ENCODE measurements around the gene BOC.

The BOC gene

DNA sequence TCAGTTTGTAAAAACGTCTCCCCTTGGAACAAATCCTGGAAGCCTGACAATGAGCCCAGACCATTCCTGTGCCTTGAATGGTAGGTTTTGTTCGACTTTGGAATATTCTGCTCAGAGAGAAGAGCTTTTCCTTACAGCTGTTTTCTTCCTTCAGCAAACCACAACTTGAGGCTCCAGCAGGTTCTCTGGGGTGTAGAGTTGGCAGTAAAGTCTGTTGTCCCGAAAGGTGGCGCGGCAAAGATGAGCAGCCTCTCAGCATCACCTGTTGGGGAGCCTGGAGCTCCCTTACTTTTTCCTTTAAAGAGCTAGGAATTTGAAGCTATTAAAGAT, 65.4 kb downstream of the BOC start:
- TF ChIP-seq, protein P1, sequence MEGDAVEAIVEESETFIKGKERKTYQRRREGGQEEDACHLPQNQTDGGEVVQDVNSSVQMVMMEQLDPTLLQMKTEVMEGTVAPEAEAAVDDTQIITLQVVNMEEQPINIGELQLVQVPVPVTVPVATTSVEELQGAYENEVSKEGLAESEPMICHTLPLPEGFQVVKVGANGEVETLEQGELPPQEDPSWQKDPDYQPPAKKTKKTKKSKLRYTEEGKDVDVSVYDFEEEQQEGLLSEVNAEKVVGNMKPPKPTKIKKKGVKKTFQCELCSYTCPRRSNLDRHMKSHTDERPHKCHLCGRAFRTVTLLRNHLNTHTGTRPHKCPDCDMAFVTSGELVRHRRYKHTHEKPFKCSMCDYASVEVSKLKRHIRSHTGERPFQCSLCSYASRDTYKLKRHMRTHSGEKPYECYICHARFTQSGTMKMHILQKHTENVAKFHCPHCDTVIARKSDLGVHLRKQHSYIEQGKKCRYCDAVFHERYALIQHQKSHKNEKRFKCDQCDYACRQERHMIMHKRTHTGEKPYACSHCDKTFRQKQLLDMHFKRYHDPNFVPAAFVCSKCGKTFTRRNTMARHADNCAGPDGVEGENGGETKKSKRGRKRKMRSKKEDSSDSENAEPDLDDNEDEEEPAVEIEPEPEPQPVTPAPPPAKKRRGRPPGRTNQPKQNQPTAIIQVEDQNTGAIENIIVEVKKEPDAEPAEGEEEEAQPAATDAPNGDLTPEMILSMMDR (IDR thresholded peaks at IDR 0.05; ENCODE audit: borderline replicate concordance, control extremely low read depth, extremely low read depth, insufficient read depth, missing control alignments), result no peak
- in situ Hi-C loops (cut with MboI; ENCODE audit: low sequenced_read_pairs, unreplicated experiment), result loop anchor here (25.0 kb wide), 1 partner anchor 639 kb away; the partner anchor contains the start of gene CCDC80
- DNase-seq (ENCODE audit: low spot score), result no peak

- in situ Hi-C loops (cut with MboI; ENCODE audit: low sequenced_read_pairs, unreplicated experiment), result loop anchor here (25.0 kb wide), 1 partner anchor 640 kb away; the partner anchor contains the start of gene CCDC80
- TF ChIP-seq, protein P1 (IDR thresholded peaks at IDR 0.05; ENCODE audit: borderline replicate concordance, control extremely low read depth, extremely low read depth, insufficient read depth, missing control alignments), result no peak
- peak; percentile 62 for DNase-seq (ENCODE audit: low spot score)
Observed at GRCh38 chr3:113277414-113277813, 66.1 kb downstream of the BOC start.

DNA sequence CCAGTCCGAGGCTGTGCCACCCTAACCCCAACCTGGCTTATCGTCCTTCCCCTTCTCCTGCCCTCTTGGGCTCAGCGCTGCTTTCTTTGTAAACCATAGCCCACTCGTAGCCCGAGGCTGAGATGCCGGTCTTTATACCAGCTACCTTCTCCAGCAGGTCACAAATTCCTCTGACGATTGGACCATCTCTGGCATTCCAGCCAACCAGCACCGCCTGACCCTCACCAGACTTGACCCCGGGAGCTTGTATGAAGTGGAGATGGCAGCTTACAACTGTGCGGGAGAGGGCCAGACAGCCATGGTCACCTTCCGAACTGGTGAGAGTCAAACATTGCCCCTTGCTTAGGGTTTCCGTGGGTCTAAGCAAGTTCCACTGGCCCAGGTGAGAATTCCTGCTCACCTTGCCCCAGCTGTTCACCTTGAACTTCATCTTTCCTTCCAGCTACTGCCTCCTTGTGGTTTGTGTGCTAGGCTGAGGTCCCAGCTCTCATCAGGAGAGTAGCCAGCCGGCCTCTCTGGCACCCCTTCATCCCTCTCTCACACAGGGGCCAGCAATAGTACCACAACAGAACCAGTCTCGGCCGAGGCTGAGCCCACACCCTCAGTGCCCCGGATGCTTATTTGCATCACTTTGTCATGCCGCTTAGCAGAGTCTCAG, 66.7 kb downstream of the BOC start:
- TF ChIP-seq, protein P1 (IDR thresholded peaks at IDR 0.05; ENCODE audit: borderline replicate concordance, control extremely low read depth, extremely low read depth, insufficient read depth, missing control alignments), result peak; percentile 38
- DNase-seq (ENCODE audit: low spot score), result peak; percentile 57
- in situ Hi-C loops (cut with MboI; ENCODE audit: low sequenced_read_pairs, unreplicated experiment), result loop anchor here (25.0 kb wide), 1 partner anchor 641 kb away; the partner anchor contains the start of gene CCDC80

- DNase-seq (ENCODE audit: low spot score), result no peak
- TF ChIP-seq, protein P1 (IDR thresholded peaks at IDR 0.05; ENCODE audit: borderline replicate concordance, control extremely low read depth, extremely low read depth, insufficient read depth, missing control alignments), result no peak
- in situ Hi-C loops (cut with MboI; ENCODE audit: low sequenced_read_pairs, unreplicated experiment), result loop anchor here (25.0 kb wide), 1 partner anchor 641 kb away; the partner anchor contains the start of gene CCDC80
Observed at GRCh38 chr3:113278599-113278955, 67.2 kb downstream of the BOC start.

GRCh38 chr3:113279686-113280085, 68.3 kb downstream of the BOC start:
- in situ Hi-C loops (cut with MboI; ENCODE audit: low sequenced_read_pairs, unreplicated experiment), result loop anchor here (5.0 to 25.0 kb wide), 2 partner anchors 227 to 642 kb away; partner anchors contain the start of gene CCDC80

DNA sequence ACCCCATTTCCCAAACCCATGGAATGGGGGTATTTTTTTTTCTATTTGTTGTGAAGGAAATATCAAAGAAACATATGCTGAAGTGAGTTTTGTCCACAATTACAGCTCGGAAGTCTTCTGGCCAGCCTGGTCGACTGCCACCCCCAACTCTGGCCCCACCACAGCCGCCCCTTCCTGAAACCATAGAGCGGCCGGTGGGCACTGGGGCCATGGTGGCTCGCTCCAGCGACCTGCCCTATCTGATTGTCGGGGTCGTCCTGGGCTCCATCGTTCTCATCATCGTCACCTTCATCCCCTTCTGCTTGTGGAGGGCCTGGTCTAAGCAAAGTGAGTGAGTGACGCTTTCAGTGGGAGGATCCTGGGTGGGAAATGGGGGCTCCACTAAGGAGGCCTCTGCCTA, 71.9 kb downstream of the BOC start:
- TF ChIP-seq, protein P1 (IDR thresholded peaks at IDR 0.05; ENCODE audit: borderline replicate concordance, control extremely low read depth, extremely low read depth, insufficient read depth, missing control alignments), result no peak
- no peak for DNase-seq (ENCODE audit: low spot score)
- in situ Hi-C loops (cut with MboI; ENCODE audit: low sequenced_read_pairs, unreplicated experiment), result loop anchor here (5.0 to 25.0 kb wide), 2 partner anchors 231 to 646 kb away; partner anchors contain the start of gene CCDC80

More at GRCh38 chr3:113279686-113280085, 68.3 kb downstream of the BOC start:
- TF ChIP-seq, protein P1 (IDR thresholded peaks at IDR 0.05; ENCODE audit: borderline replicate concordance, control extremely low read depth, extremely low read depth, insufficient read depth, missing control alignments), result no peak
- no peak for DNase-seq (ENCODE audit: low spot score)

Measured in GM13976 (cell line).